H9 (cell line): ENCODE data around the gene UTF1. TPM values are rescaled to one million over a fixed set of nuclear protein-coding genes. Genes with fewer than 3 reads are reported as not detected.

Experiments
- DNase-seq: peaks from one replicate; pipeline ENCODE4 v3.0.0-alpha.2; 2017
- H2AFZ ChIP-seq: one replicate; pipeline ENCODE4 v1.6.1; 2013; ENCODE audit warnings: mild to moderate bottlenecking, low read length, control low read depth, moderate library complexity
- H2AK5ac ChIP-seq: 2 replicates; pipeline ENCODE4 v1.6.1; 2013; ENCODE audit warnings: low read length, control low read depth, mixed read lengths; ENCODE audit not compliant: insufficient read length
- H2BK120ac ChIP-seq: one replicate; pipeline ENCODE4 v1.6.1; 2013; ENCODE audit warnings: low read depth, mild to moderate bottlenecking, low read length, control low read depth, inconsistent platforms; ENCODE audit not compliant: poor library complexity, severe bottlenecking
- H2BK12ac ChIP-seq: 2 replicates; pipeline ENCODE4 v1.6.1; 2013; ENCODE audit warnings: low read length, control low read depth, mixed read lengths, low read depth; ENCODE audit not compliant: insufficient read length
- H2BK15ac ChIP-seq: 2 replicates; pipeline ENCODE4 v1.6.1; 2013; ENCODE audit warnings: low read depth, low read length, control low read depth
- H2BK20ac ChIP-seq: one replicate; pipeline ENCODE4 v1.6.1; 2013; ENCODE audit warnings: low read depth, mild to moderate bottlenecking, low read length, control low read depth, inconsistent platforms; ENCODE audit not compliant: poor library complexity, severe bottlenecking
- H2BK5ac ChIP-seq: 2 replicates; pipeline ENCODE4 v1.6.1; 2013; ENCODE audit warnings: low read length, control low read depth, mixed read lengths; ENCODE audit not compliant: insufficient read length
- H3K14ac ChIP-seq: 2 replicates; pipeline ENCODE4 v1.6.1; 2013; ENCODE audit warnings: low read length, control low read depth; ENCODE audit not compliant: insufficient read depth
- H3K18ac ChIP-seq: 2 replicates; pipeline ENCODE4 v1.6.1; 2013; ENCODE audit warnings: low read depth, mild to moderate bottlenecking, mixed read lengths, low read length, control low read depth; ENCODE audit not compliant: insufficient read length
- H3K23ac ChIP-seq: 2 replicates; pipeline ENCODE4 v1.6.1; 2013; ENCODE audit warnings: low read length, control low read depth, mixed read lengths, low read depth; ENCODE audit not compliant: insufficient read length
- H3K23me2 ChIP-seq: 2 replicates; pipeline ENCODE4 v1.6.1; 2013; ENCODE audit warnings: low read depth, mild to moderate bottlenecking, mixed read lengths, low read length, control low read depth; ENCODE audit not compliant: insufficient read length, poor library complexity, severe bottlenecking
- H3K27ac ChIP-seq: 2 replicates; pipeline ENCODE4 v1.5.1; 2013; ENCODE audit warnings: low read length, control low read depth, mixed read lengths, low read depth; ENCODE audit not compliant: insufficient read length
- H3K27me3 ChIP-seq: 2 replicates; pipeline ENCODE4 v1.6.1; 2013; ENCODE audit warnings: low read length, control low read depth, inconsistent platforms; ENCODE audit not compliant: insufficient read depth
- H3K4ac ChIP-seq: 2 replicates; pipeline ENCODE4 v1.6.1; 2013; ENCODE audit warnings: low read depth, mild to moderate bottlenecking, control low read depth, inconsistent platforms, low read length, moderate library complexity
- H3K4me1 ChIP-seq: 2 replicates; pipeline ENCODE4 v1.6.1; 2013; ENCODE audit warnings: low read length, control low read depth, inconsistent platforms; ENCODE audit not compliant: insufficient read depth
- H3K4me2 ChIP-seq: 2 replicates; pipeline ENCODE4 v1.6.1; 2013; ENCODE audit warnings: low read length, control low read depth, mixed read lengths; ENCODE audit not compliant: insufficient read length, insufficient read depth
- H3K56ac ChIP-seq: 2 replicates; pipeline ENCODE4 v1.6.1; 2013; ENCODE audit warnings: low read depth, mild to moderate bottlenecking, mixed read lengths, low read length, control low read depth; ENCODE audit not compliant: insufficient read length
- H3K79me1 ChIP-seq: 2 replicates; pipeline ENCODE4 v1.6.1; 2013; ENCODE audit warnings: low read depth, mild to moderate bottlenecking, moderate library complexity, low read length, control low read depth, inconsistent platforms; ENCODE audit not compliant: insufficient read depth, poor library complexity, severe bottlenecking
- H3K79me2 ChIP-seq: 2 replicates; pipeline ENCODE4 v1.6.1; 2013; ENCODE audit warnings: low read length, control low read depth, inconsistent platforms; ENCODE audit not compliant: insufficient read depth
- H3K9ac ChIP-seq: 2 replicates; pipeline ENCODE4 v1.6.1; 2013; ENCODE audit warnings: low read length, control low read depth, mixed read lengths; ENCODE audit not compliant: insufficient read length; ENCODE audit errors: extremely low read depth
- H3K9me3 ChIP-seq: one replicate; pipeline ENCODE4 v1.6.1; 2013; ENCODE audit warnings: low read depth, low read length, inconsistent platforms; ENCODE audit not compliant: control insufficient read depth
- H3T11ph ChIP-seq: one replicate; pipeline ENCODE4 v1.6.1; 2013; ENCODE audit warnings: mild to moderate bottlenecking, low read length, control low read depth, inconsistent platforms
- H4K20me1 ChIP-seq: one replicate; pipeline ENCODE4 v1.6.1; 2013; ENCODE audit not compliant: control insufficient read depth, insufficient read length, insufficient read depth
- H4K5ac ChIP-seq: 2 replicates; pipeline ENCODE4 v1.6.1; 2013; ENCODE audit warnings: low read depth, mild to moderate bottlenecking, mixed read lengths, low read length, control low read depth; ENCODE audit not compliant: insufficient read length
- H4K8ac ChIP-seq: replicated peaks from 2 replicates; pipeline ENCODE4 v1.6.1; 2013; ENCODE audit warnings: low read length, control low read depth, mixed read lengths, low read depth; ENCODE audit not compliant: insufficient read length
- H4K91ac ChIP-seq: 2 replicates; pipeline ENCODE4 v1.6.1; 2013; ENCODE audit warnings: low read depth, mild to moderate bottlenecking, moderate library complexity, mixed read lengths, low read length, control low read depth; ENCODE audit not compliant: insufficient read length
- H3K27ac Mint-ChIP-seq, 3 experiments: 2 replicates in 2 of 3; 3 replicates in 1 of 3; pipeline ENCODE4 v1.8.0; 2020 to 2021; ENCODE audit warnings: mixed read lengths in 3 of 3, mild to moderate bottlenecking in 1 of 3, moderate library complexity in 1 of 3
- H3K27me3 Mint-ChIP-seq: 2 replicates; pipeline ENCODE4 v1.8.0; 2021; ENCODE audit warnings: low read depth, mild to moderate bottlenecking, moderate library complexity, mixed read lengths
- H3K36me3 Mint-ChIP-seq, 3 experiments: 2 replicates in 2 of 3; 3 replicates in 1 of 3; pipeline ENCODE4 v1.8.0; 2020 to 2021; ENCODE audit warnings: low read depth in 3 of 3, mixed read lengths in 3 of 3; ENCODE audit not compliant: insufficient read depth in 1 of 3
- H3K4me1 Mint-ChIP-seq, 2 experiments: 2 replicates each; pipeline ENCODE4 v1.8.0; 2020; ENCODE audit warnings: mixed read lengths in 2 of 2
- H3K4me3 Mint-ChIP-seq, 2 experiments: 2 replicates in 1 of 2; 3 replicates in 1 of 2; pipeline ENCODE4 v1.8.0; 2020 to 2021; ENCODE audit warnings: mild to moderate bottlenecking in 2 of 2, mixed read lengths in 2 of 2, moderate library complexity in 1 of 2
- H3K9me3 Mint-ChIP-seq, 2 experiments: 2 replicates in 1 of 2; 3 replicates in 1 of 2; pipeline ENCODE4 v1.8.0; 2020; ENCODE audit warnings: mild to moderate bottlenecking in 2 of 2, mixed read lengths in 2 of 2, moderate library complexity in 1 of 2
- WGBS: extraction: QIAGEN DNeasy Blood & Tissue Kit; methylation state at CpG from one replicate; pipeline ENCODE4 v1.1.7; 2013; ENCODE audit warnings: missing lambda C conversion rate, low lambda C conversion rate, mixed read lengths; ENCODE audit not compliant: insufficient read length; ENCODE audit errors: extremely low coverage; 5-methylcytosine and 5-hydroxymethylcytosine counted together
- total RNA-seq: library from RNA; stranded (reverse); gene quantifications from 2 replicates; pipeline ENCODE4 v1.2.1, GENCODE V29; 2021
- TF ChIP-seq, protein P1 (sequence below): fragments of 200-600 bp; sonication (generic); conservative IDR thresholded peaks from 3 replicates; pipeline ENCODE4 v1.8.0; 2021; ENCODE audit warnings: antibody characterized with exemption, mild to moderate bottlenecking

UTF1 gene
- total RNA-seq, 1 experiment from 2014 or later = 31.5 TPM

DNA sequence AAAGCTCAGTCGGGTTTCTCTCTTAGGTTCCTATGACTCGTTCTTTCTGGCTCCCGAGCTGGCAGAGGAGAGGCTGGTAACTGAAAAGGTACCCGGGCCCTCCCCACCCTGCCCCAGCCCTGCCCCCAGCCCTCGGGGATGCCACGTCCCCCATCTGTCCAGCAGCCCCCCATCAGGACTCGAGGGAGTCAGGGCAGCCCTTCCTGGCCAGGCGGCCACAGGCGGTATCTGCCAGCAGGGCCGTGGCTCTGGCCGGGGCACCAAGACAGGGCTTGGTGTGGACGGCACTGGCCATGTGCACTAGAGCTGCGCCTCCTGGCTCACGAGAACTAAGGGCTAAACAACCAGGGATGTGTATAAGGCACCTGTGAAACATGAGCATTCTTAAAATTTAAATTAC is 40.3 kb upstream of the UTF1 start:
- H3K27me3 ChIP-seq = no peaks in the 10 kb centered on the region
- WGBS = no CpG with 5 or more reads among the region's 14 CpGs

More for the DNA sequence above, 40.3 kb upstream of the UTF1 start:
- Histone ChIP-seq H3K27ac (no peak overlapping the region), H2BK120ac (no peak overlapping the region), H2BK5ac (no peak overlapping the region), H3K79me2 (no peaks in the 10 kb centered on the region), H3K14ac (no peak overlapping the region), H3K9me3 (no peaks in the 10 kb centered on the region), H2AFZ (no peak overlapping the region), H3K79me1 (no peaks in the 10 kb centered on the region), H2AK5ac (no peak overlapping the region), H3K4me2 (no peak overlapping the region), H2BK20ac (no peak overlapping the region), H3K4ac (no peak overlapping the region), H3K23ac (no peak overlapping the region), H3K4me1 (no peaks in the 10 kb centered on the region), H4K8ac (no peak overlapping the region), H3K18ac (no peak overlapping the region), H4K91ac (no peak overlapping the region), H2BK15ac (no peak overlapping the region), H3K23me2 (no peaks in the 10 kb centered on the region), H4K20me1 (no peaks in the 10 kb centered on the region), H3K9ac (no peak overlapping the region), H4K5ac (no peak overlapping the region), H2BK12ac (no peak overlapping the region), H3T11ph (no peak overlapping the region), H3K56ac (no peak overlapping the region)
- Mint-ChIP-seq H3K4me1 (no peaks in the 10 kb centered on the region), H3K9me3 (peaks cover 17 to 29% of the 10 kb centered on the region in 2 experiments), H3K27me3 (peaks cover 14% of the 10 kb centered on the region), H3K4me3 (no peak overlapping the region), H3K36me3 (peaks cover 0 to 36% (median 26%) of the 10 kb centered on the region in 3 experiments), H3K27ac (no peak overlapping the region; a peak in 1 of 7 replicates)
- TF ChIP-seq, protein P1, sequence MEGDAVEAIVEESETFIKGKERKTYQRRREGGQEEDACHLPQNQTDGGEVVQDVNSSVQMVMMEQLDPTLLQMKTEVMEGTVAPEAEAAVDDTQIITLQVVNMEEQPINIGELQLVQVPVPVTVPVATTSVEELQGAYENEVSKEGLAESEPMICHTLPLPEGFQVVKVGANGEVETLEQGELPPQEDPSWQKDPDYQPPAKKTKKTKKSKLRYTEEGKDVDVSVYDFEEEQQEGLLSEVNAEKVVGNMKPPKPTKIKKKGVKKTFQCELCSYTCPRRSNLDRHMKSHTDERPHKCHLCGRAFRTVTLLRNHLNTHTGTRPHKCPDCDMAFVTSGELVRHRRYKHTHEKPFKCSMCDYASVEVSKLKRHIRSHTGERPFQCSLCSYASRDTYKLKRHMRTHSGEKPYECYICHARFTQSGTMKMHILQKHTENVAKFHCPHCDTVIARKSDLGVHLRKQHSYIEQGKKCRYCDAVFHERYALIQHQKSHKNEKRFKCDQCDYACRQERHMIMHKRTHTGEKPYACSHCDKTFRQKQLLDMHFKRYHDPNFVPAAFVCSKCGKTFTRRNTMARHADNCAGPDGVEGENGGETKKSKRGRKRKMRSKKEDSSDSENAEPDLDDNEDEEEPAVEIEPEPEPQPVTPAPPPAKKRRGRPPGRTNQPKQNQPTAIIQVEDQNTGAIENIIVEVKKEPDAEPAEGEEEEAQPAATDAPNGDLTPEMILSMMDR = no peak
- no peak for DNase-seq
